A549 treated with ZK216348 at 1 μM for 4 hours (cell line): ENCODE results near the gene HMX2. TPM values are rescaled to one million over a fixed set of nuclear protein-coding genes. Genes with fewer than 3 reads are reported as not detected.

ENCODE experiments used
- total RNA-seq: library from RNA; stranded (reverse); fragments of 200-300 nt; extraction: Qiagen RNA extraction; gene quantifications from 5 replicates; pipeline ENCODE4 v1.2.3, GENCODE V29; 2022; ENCODE audit warnings: low read depth

HMX2 gene, protein sequence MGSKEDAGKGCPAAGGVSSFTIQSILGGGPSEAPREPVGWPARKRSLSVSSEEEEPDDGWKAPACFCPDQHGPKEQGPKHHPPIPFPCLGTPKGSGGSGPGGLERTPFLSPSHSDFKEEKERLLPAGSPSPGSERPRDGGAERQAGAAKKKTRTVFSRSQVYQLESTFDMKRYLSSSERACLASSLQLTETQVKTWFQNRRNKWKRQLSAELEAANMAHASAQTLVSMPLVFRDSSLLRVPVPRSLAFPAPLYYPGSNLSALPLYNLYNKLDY
- total RNA-seq, result 0.20 to 0.25 TPM (median 0.22 TPM) in 3 of 5 replicates, not detected in the others

DNA sequence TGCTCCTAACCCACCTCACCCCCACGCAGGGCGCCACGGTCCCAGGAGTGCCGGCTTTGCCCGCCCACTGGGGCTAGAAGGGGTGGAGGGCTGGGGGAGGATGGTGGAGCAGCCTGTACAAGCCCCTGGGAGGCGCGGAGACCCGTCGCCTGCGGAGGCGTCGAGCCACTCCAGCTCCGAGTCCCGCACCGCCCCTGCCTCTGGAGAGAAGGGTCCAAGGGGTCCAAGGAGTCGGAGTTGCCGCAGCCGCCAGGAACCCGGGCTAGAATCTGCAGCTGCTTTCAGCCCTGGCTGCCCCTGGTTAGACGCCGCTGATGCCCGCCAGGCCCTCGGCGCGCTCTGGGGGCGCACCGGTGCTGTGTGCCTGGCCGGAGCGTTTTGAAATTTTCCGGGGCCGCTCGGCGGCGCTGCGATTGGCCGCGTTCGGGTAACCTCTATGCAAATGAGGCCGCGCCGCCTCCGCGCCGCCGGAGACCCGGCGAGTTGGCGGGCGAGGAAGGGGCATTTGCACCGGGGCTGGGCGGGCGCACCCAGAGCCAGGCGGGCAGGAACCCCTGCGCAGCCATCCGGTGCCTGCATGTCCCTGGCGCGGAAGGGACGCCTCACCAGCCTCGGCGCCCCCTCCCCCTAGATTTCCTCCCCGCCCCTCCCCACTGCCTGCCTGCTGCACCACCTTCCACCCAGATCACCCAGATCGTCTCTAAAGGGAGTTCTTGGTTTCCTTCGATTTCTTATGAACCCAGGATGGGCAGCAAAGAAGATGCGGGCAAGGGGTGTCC, at the start of gene HMX2:
HMX2 (plus strand) TSS at position 502 of the 779 bp plus-strand sequence; CDS start at position 745, 243 bp downstream.

DNA sequence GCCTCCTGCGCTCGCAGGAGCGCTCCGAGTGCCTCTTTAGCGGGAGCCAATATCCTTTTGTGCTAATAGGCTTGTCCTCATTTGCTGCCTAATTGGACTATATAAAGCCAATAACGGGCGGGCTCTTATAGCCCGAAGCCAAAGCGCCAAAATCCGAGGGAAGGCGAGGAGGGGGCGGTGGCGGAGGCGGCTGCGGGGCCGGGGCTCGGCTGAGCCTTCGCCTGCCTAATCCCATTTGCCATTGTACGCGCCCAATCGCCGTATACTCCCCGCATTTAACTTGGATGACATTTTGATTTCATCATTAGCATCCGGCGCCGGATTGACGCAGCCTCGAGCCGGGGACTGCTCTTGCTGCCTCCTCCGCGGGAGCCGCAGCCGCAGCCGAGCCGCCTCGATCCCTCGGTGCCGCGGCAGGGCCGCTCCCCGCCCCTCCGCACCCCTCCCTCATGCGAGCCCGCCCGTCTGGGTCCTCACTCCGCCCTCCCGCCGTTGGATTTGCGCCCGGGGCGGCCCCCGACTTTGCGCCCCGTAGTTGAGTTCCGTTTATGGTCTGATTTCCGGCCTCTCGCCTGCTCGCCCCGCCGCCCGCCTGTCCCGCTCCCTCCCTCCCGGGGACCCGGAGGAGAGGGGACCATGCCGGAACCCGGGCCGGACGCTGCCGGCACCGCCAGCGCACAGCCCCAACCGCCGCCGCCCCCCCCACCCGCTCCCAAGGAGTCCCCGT, 12.4 kb upstream of the HMX2 start, which contains the start of gene HMX3:
HMX3 (plus strand) TSS at position 556 of the 727 bp plus-strand sequence; CDS start at position 637, 81 bp downstream.

DNA sequence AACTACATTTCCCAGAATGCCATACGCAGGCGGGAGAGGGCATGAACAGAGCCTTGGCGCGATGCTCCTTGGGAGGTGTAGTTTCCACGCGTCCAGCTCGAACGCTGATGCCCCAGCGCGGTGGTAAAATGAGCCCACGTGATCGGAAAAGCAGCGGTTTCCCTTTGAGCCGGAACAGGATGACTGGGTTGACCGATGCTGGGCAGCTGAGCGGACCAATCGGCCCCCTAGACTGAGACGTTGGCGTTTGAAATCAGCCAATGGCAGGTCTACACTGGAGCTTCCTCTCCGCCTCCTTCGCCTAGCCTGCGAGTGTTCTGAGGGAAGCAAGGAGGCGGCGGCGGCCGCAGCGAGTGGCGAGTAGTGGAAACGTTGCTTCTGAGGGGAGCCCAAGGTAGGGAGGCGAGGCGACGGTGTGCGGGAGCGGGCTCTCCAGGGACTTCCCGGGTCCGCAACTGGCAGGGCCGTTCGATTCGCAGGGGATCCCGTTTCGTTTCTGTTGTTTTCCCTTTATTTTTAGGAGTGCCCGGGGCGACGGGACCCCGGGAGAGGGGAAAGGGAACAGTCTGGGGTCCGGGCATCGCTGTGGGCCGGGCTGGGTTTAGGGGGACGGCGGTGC, 6.3 kb downstream of the HMX2 start, which contains the start of gene BUB3:
BUB3 (plus strand) TSS at position 311 of the 619 bp plus-strand sequence. CDS start 516 bp downstream, outside the sequence.

Other genes starting within 250 kb of the HMX2 start
- gene FAM24A, start 237.5 kb upstream of the HMX2 start, total RNA-seq, result not detected in 5 replicates
- 6.6 to 9.6 TPM (median 8.6 TPM) in 5 replicates for gene C10orf88, start 193.9 kb upstream of the HMX2 start, total RNA-seq
- 3.7 to 5.4 TPM (median 5.1 TPM) in 5 replicates for gene PSTK, start 167.7 kb upstream of the HMX2 start, total RNA-seq
- 4.8 to 6.6 TPM (median 6.0 TPM) in 5 replicates for gene IKZF5, start 139.3 kb upstream of the HMX2 start, total RNA-seq
- 4.2 to 8.8 TPM (median 6.3 TPM) in 5 replicates for gene ACADSB, start 139.1 kb upstream of the HMX2 start, total RNA-seq
- 0.14 TPM in 1 of 5 replicates, not detected in the others for gene HMX3, start 12.2 kb upstream of the HMX2 start, total RNA-seq
- gene BUB3, start 6.3 kb downstream of the HMX2 start, total RNA-seq, result 161 to 187 TPM (median 171 TPM) in 5 replicates